ENCODE results near the gene DOP1B. TPM values are rescaled to one million over a fixed set of nuclear protein-coding genes. Genes with fewer than 3 reads are reported as not detected.

DOP1B gene
- total and polyA plus RNA-seq, 10 of the 15 experiments (the other 5 are each of a cell fraction or from before 2014, with no cell fraction given) = 1.2 to 12.2 (median 4.3) TPM

- intact Hi-C loops (cut with micrococcal nuclease; ENCODE audit: unreplicated experiment) = no loop called here
Observed at GRCh38 chr21:36159356-36159921, 2.8 kb downstream of the DOP1B start.

More at GRCh38 chr21:36159356-36159921, 2.8 kb downstream of the DOP1B start:
- POLR2A ChIA-PET = interaction anchor here (1.2 kb wide), 1 partner anchor 1476 kb away, joined by 7 read pairs; no protein-coding TSS in a partner anchor
- DNase-seq (ENCODE audit: low read depth, low spot score) (no peak), FAIRE-seq (no peak), ATAC-seq (no peak)
- H3K9me3 ChIP-seq (replicated peaks; ENCODE audit: control insufficient read depth, insufficient read depth, low read length) = no peaks in the 10 kb centered on the region
- H3K36me3 ChIP-seq (ENCODE audit: control insufficient read depth in 2 of 2, insufficient read depth in 2 of 2, low read length in 1 of 2) = no peaks in the 10 kb centered on the region
- in situ Hi-C loops (cut with MboI) = no loop called here
- no TSS peak for BruUV-seq (replicated peaks)
- H2AFZ ChIP-seq (ENCODE audit: control insufficient read depth, low read depth, low read length) = no peak overlapping the region
- no peak overlapping the region for H3K9ac ChIP-seq (ENCODE audit: control insufficient read depth, insufficient read depth, low read length)
- H3K4me1 ChIP-seq (ENCODE audit: control insufficient read depth, insufficient read depth, low read length) = peaks cover 9% of the 10 kb centered on the region
- no peak overlapping the region for H3K4me2 ChIP-seq (ENCODE audit: control insufficient read depth, insufficient read depth)
- no peaks in the 10 kb centered on the region for H3K79me2 ChIP-seq (ENCODE audit: control insufficient read depth, insufficient read depth, low read length)
- TF ChIP-seq ZSCAN29 (IDR thresholded peaks at IDR 0.05) = no peak
- TF ChIP-seq TARDBP (IDR thresholded peaks at IDR 0.05; ENCODE audit: borderline replicate concordance) = no peak
- TF ChIP-seq NFYB (IDR thresholded peaks at IDR 0.05; ENCODE audit: insufficient read depth, low read depth, low read length) = no peak
- no peak for TF ChIP-seq REST (IDR thresholded peaks at IDR 0.05; ENCODE audit: low read depth, low read length)
- no peak for TF ChIP-seq CBX3 (IDR thresholded peaks at IDR 0.05; ENCODE audit: borderline replicate concordance, low read depth)
- no peak for TF ChIP-seq YY1 (IDR thresholded peaks at IDR 0.05; ENCODE audit: low read depth, low read length)
- TF ChIP-seq ZNF217 (IDR thresholded peaks at IDR 0.05) = no peak
- TF ChIP-seq POLR2A (IDR thresholded peaks at IDR 0.05; ENCODE audit: low read depth, low read length) = no peak
- no peak for TF ChIP-seq CBX5 (IDR thresholded peaks at IDR 0.05; ENCODE audit: low read depth)
- H3K27ac ChIP-seq (ENCODE audit: control insufficient read depth, insufficient read depth) = no peak overlapping the region
- 83% methylated on average over 13 of the region's 13 CpGs for WGBS (ENCODE audit: insufficient coverage, insufficient replicate concordance, low lambda C conversion rate, missing lambda C conversion rate)
- H4K20me1 ChIP-seq (ENCODE audit: control insufficient read depth, insufficient read depth) = no peaks in the 10 kb centered on the region
- SMC1A ChIA-PET (ENCODE audit: uncharacterized antibody, unreplicated experiment) = interaction anchor here (0.6 kb wide), 1 partner anchor 20 kb away, joined by 5 read pairs; no protein-coding TSS in a partner anchor
- RAD21 ChIA-PET (ENCODE audit: unreplicated experiment) = no interaction called here
- H3K27me3 ChIP-seq (replicated peaks in 1 of 2; ENCODE audit: control insufficient read depth in 2 of 2, insufficient read depth in 2 of 2, low read length in 1 of 2) = no peaks in the 10 kb centered on the region
- CTCF ChIA-PET = interaction anchor here (0.8 kb wide), 1 partner anchor 8 kb away, joined by 3 read pairs; no protein-coding TSS in a partner anchor
- no peak overlapping the region for H3K4me3 ChIP-seq
